Stimulated activated CD8-positive, alpha-beta memory T cell treated with anti-CD3 and anti-CD28 coated beads, Interleukin-4, amount 100 ng/mL, for 1 hour (primary cell): ENCODE measurements around the gene CLIC5.
"Not testable (repeated sequence)": the region's sequence is repeated elsewhere in the genome, so short reads cannot be mapped to it uniquely, and the experiment has no call there.

Experiments used
- DNase-seq, 2 donors: peaks; one replicate each; pipeline ENCODE4 v3.0.0-alpha.2; 2020; ENCODE audit warnings: low read depth in 2 of 2, low spot score in 1 of 2

CLIC5 gene

DNA sequence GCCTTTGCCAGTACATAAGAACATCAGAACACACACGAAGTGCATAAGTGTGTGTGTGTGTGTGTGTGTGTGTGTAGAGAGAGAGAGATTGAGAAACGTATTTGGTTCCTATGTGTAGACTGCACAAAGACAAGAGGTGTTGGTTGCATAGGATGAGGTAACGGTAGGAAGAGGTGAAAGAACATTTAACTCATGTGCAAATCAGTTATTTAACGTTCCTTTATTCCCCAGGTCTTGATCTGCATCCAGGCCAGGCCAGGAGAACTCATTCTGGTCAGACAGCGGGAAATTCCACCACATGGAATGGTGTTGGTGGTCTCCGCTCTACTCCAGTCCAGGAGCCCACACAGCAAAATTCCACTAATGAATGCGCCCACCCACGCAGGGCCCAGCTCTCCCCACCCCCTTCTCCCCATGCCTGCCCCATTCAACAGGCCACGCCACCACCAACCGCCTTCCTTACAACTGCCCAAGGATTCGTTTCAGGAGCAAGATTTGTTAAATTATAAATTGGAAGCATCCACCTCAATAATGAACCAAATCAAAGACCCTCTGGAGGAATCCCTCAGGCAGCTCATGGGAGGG, 86.8 kb downstream of the CLIC5 start:
- no peak for DNase-seq

GRCh38 chr6:45927421-45928320, 88.0 kb downstream of the CLIC5 start:
- no peak for DNase-seq

DNA sequence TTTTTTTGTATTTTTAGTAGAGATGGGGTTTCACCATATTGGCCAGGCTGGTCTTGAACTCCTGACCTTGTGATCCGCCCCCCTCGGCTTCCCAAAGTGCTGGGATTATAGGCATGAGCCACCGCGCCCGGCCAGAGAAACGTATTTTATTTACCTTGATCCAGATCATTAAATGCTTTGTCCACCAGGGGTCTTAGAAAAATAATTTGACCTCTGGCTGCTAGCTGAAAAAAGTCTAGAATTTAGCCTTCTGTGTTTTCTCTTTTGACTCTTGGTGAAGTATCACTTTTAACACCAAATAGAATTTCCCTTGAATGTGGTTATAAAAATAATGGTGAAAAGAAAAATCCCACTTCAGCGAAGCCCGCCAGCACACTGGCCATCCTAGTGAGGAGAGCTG, 89.2 kb downstream of the CLIC5 start:
- DNase-seq = not testable (repeated sequence)

DNA sequence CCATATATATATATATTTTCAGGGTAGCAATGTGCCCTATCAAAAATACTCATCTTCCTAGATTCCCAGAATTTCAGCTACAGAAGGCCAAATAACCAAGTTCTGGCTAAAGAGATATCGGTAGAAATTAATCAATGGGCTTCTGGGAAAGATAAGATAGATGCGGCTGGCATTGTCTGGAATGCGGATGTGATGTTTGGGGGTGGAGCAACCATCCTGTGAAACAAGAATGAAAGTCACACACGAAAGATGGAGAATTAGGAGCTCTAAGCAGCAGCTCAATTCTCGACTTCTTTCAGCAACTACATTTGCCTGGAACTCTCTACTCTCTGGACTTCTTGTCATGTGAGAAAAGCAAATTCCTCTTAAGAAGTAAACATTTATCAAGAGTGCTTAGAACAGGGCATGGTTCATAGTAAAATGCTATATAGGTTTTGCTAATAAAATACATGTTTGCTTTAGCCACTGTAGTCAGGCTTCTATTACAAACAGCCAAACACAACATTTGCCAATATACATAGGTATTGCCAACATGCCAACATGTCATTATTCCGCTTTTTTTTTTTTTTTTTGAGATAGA, 90.8 kb downstream of the CLIC5 start:
- DNase-seq = no peak

GRCh38 chr6:45923831-45924391, 91.7 kb downstream of the CLIC5 start:
- DNase-seq = no peak

GRCh38 chr6:45922728-45923351, 92.8 kb downstream of the CLIC5 start:
- peak in 1 of 2 donors; percentile 12 for DNase-seq

- no peak for DNase-seq
Measured at GRCh38 chr6:45921691-45922281, 93.9 kb downstream of the CLIC5 start.

DNA sequence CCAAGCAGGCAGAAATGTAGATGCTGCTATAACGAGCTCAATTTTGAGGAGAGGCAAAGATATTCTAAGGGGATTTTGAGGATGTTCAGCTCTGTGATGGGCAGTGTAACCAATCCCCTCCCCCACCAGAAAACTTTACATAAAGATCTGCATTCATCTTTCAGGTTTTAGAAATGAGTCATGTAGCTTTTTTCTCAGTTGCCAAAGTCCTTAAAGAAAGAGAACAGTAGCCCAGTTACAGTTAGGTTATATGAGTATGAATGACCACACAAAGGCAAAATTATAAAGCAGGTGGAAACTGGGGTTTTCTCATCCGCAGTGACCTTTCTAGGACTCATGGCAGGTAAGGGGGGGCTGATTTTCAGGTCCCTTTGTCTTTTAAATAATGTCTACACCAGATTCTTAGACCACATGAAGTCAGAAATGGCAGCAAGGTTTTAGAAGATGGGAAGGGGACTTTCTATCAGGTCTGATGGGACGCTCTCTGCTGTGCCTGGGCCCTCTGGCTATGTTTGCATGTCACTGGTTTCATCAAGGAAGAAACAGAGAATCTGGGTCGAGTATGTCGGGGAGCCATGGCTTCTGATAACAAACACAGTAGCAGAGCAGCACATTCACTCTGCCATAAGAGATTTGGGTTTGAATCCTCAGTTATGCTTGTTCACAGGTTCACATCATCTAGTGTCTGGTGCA, 94.7 kb downstream of the CLIC5 start:
- DNase-seq = no peak

GRCh38 chr6:45917439-45917838, 98.2 kb downstream of the CLIC5 start:
- DNase-seq = no peak

DNA sequence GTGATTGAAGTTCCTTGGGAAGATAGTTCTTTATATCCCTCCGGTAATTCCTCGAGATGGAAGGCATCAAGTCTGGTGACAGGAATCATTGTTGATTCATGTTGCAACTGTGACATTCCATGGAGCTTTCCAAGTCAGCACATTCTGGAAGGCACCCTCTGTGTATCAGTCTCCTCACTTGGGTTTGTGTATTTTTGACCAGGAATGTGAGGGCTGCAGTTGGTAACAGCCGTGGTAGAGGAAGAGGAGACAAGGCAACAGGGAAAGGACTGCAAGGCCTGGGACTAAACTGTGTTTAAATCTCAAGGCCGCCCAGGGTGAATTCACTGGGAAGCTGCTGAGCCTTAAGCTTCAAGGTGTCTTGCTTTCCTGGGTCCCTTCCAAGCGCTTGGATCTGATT, 99.0 kb downstream of the CLIC5 start:
- no peak for DNase-seq

- DNase-seq = no peak
Measured at GRCh38 chr6:45915780-45916468, 99.7 kb downstream of the CLIC5 start.

GRCh38 chr6:45911691-45912090, 104.0 kb downstream of the CLIC5 start:
- DNase-seq = no peak

- no peak for DNase-seq
Measured at GRCh38 chr6:45903959-45904358, 111.7 kb downstream of the CLIC5 start.

- no peak for DNase-seq
Measured at GRCh38 chr6:45902984-45903383, 112.7 kb downstream of the CLIC5 start.

DNA sequence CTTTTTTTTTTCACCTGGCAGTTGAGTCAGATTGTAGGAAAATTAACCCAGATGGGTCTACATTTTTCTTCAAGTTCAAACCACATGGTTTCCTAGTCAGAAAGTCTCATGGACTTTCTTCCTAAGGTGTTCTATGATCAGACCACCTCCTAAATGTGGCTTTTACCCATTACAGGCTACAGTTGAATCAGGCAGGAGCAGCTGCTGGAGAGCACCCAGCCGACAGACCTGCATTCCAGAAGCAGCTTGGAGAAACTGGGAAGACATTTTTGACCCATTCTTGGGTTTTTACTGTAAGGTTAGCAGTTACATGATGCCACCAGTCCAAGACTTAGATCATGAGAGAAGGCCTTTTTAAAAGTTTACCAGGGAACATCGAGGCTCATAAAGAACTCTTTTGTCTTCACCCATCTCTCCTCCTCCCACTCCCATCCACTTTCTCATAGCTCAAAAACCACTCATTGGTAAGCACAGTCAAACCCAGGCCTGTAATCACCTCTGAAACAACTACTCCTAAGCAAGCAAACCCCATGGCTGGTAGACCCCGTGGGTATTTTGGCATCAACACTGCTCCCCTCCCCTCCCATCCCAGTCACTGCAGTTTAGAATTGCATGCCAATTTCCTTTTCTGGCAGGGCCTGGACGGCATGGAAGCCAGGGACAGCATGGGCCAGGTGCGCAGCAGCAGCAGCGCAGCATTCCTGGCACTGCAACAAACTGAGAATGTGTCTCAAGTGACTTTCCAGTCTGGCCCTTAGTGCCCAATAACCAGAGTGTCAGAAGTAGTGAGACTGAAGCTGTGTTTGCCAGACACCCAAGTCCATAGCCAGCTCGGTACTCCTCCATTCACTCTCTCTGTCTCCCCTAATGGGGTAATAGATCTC, 113.7 kb downstream of the CLIC5 start:
- no peak for DNase-seq

- DNase-seq = no peak
Measured at GRCh38 chr6:45900808-45901752, 114.6 kb downstream of the CLIC5 start.

GRCh38 chr6:45899683-45899946, 116.0 kb downstream of the CLIC5 start:
- DNase-seq = no peak
